ENCODE measurements around the gene CD2BP2. TPM values are rescaled to one million over a fixed set of nuclear protein-coding genes. Genes with fewer than 3 reads are reported as not detected.

CD2BP2 gene
- total and polyA plus RNA-seq, 8 donors = 42.9 to 59.1 (median 52.7) TPM

Other genes starting within 250 kb of the CD2BP2 start
- gene GDPD3, start 241.8 kb downstream of the CD2BP2 start, total RNA-seq = 1 to 10 TPM; 5.6 to 9.0 TPM
- gene GDPD3, start 241.8 kb downstream of the CD2BP2 start, polyA plus RNA-seq (ENCODE audit: insufficient read length in 6 of 6) = 10 to 100 TPM; 11.8 to 20.3 (median 18.2) TPM
- gene MAPK3, start 232.1 kb downstream of the CD2BP2 start, total RNA-seq = 10 to 100 TPM; 70.1 to 95.1 TPM
- 100 to 1,000 TPM in 5 of 6 donors, 10 to 100 TPM in 1; 99.0 to 114 (median 106) TPM for gene MAPK3, start 232.1 kb downstream of the CD2BP2 start, polyA plus RNA-seq (ENCODE audit: insufficient read length in 6 of 6)
- 100 to 1,000 TPM in 1 of 2 donors, 10 to 100 TPM in 1; 29.3 to 172 TPM for gene CORO1A, start 171.7 kb downstream of the CD2BP2 start, total RNA-seq
- 10 to 100 TPM; 16.0 to 24.4 (median 17.9) TPM for gene CORO1A, start 171.7 kb downstream of the CD2BP2 start, polyA plus RNA-seq (ENCODE audit: insufficient read length in 6 of 6)
- 100 to 1,000 TPM in 1 of 2 donors, 10 to 100 TPM in 1; 59.3 to 101 TPM for gene BOLA2B, start 161.6 kb downstream of the CD2BP2 start, total RNA-seq
- 10 to 100 TPM; 12.0 to 30.4 (median 22.3) TPM for gene BOLA2B, start 161.6 kb downstream of the CD2BP2 start, polyA plus RNA-seq (ENCODE audit: insufficient read length in 6 of 6)
- gene SLX1A, start 161.4 kb downstream of the CD2BP2 start, total RNA-seq = 10 to 100 TPM; 21.5 to 25.5 TPM
- 10 to 100 TPM; 20.6 to 31.0 (median 23.1) TPM for gene SLX1A, start 161.4 kb downstream of the CD2BP2 start, polyA plus RNA-seq (ENCODE audit: insufficient read length in 6 of 6)
- gene SULT1A3, start 156.1 kb downstream of the CD2BP2 start, total RNA-seq = 10 to 100 TPM; 19.7 to 29.3 TPM
- 10 to 100 TPM in 4 of 6 donors, 1 to 10 TPM in 2; 6.4 to 13.7 (median 11.4) TPM for gene SULT1A3, start 156.1 kb downstream of the CD2BP2 start, polyA plus RNA-seq (ENCODE audit: insufficient read length in 6 of 6)
- 10 to 100 TPM; 13.6 to 27.0 TPM for gene NPIPB13, start 106.8 kb downstream of the CD2BP2 start, total RNA-seq
- gene NPIPB13, start 106.8 kb downstream of the CD2BP2 start, polyA plus RNA-seq (ENCODE audit: insufficient read length in 6 of 6) = 10 to 100 TPM; 11.0 to 32.6 (median 28.8) TPM
- gene TBC1D10B, start 15.2 kb upstream of the CD2BP2 start, total RNA-seq = 10 to 100 TPM; 32.7 to 43.7 TPM
- 10 to 100 TPM; 29.5 to 39.3 (median 34.4) TPM for gene TBC1D10B, start 15.2 kb upstream of the CD2BP2 start, polyA plus RNA-seq (ENCODE audit: insufficient read length in 6 of 6)
- 1 to 10 TPM in 1 of 2 donors, not detected in 1; 1.6 TPM for gene MYL11, start 19.5 kb upstream of the CD2BP2 start, total RNA-seq
- under 1 TPM in 4 of 6 donors, not detected in 2; 0.27 to 0.87 (median 0.62) TPM for gene MYL11, start 19.5 kb upstream of the CD2BP2 start, polyA plus RNA-seq (ENCODE audit: insufficient read length in 6 of 6)
- 1 to 10 TPM; 2.9 to 6.3 TPM for gene SEPTIN1, start 27.3 kb upstream of the CD2BP2 start, total RNA-seq
- 1 to 10 TPM; 2.5 to 3.6 (median 3.1) TPM for gene SEPTIN1, start 27.3 kb upstream of the CD2BP2 start, polyA plus RNA-seq (ENCODE audit: insufficient read length in 6 of 6)
- gene ZNF48, start 40.1 kb upstream of the CD2BP2 start, total RNA-seq = 1 to 10 TPM; 7.0 TPM
- 10 to 100 TPM in 2 of 6 donors, 1 to 10 TPM in 4; 6.8 to 11.7 (median 9.0) TPM for gene ZNF48, start 40.1 kb upstream of the CD2BP2 start, polyA plus RNA-seq (ENCODE audit: insufficient read length in 6 of 6)
- gene ZNF771, start 52.3 kb upstream of the CD2BP2 start, total RNA-seq = 1 to 10 TPM; 6.0 to 8.5 TPM
- 1 to 10 TPM; 4.0 to 6.4 (median 5.5) TPM for gene ZNF771, start 52.3 kb upstream of the CD2BP2 start, polyA plus RNA-seq (ENCODE audit: insufficient read length in 6 of 6)
- gene DCTPP1, start 74.7 kb upstream of the CD2BP2 start, total RNA-seq = 10 to 100 TPM; 26.2 to 37.4 TPM
- 10 to 100 TPM; 35.5 to 49.3 (median 38.0) TPM for gene DCTPP1, start 74.7 kb upstream of the CD2BP2 start, polyA plus RNA-seq (ENCODE audit: insufficient read length in 6 of 6)
- gene SEPHS2, start 90.6 kb upstream of the CD2BP2 start, total RNA-seq = 10 to 100 TPM; 50.3 to 64.0 TPM
- 10 to 100 TPM; 28.4 to 36.6 (median 31.9) TPM for gene SEPHS2, start 90.6 kb upstream of the CD2BP2 start, polyA plus RNA-seq (ENCODE audit: insufficient read length in 6 of 6)
- gene ITGAL, start 117.4 kb upstream of the CD2BP2 start, total RNA-seq = 10 to 100 TPM; 19.9 to 60.2 TPM
- 1 to 10 TPM; 2.9 to 6.0 (median 5.3) TPM for gene ITGAL, start 117.4 kb upstream of the CD2BP2 start, polyA plus RNA-seq (ENCODE audit: insufficient read length in 6 of 6)
- gene ZNF768, start 171.3 kb upstream of the CD2BP2 start, total RNA-seq = 10 to 100 TPM; 26.1 to 26.4 TPM
- 10 to 100 TPM; 31.6 to 42.2 (median 35.0) TPM for gene ZNF768, start 171.3 kb upstream of the CD2BP2 start, polyA plus RNA-seq (ENCODE audit: insufficient read length in 6 of 6)
- 10 to 100 TPM in 1 of 2 donors, 1 to 10 TPM in 1; 6.6 to 11.8 TPM for gene ZNF747, start 179.6 kb upstream of the CD2BP2 start, total RNA-seq
- gene ZNF747, start 179.6 kb upstream of the CD2BP2 start, polyA plus RNA-seq (ENCODE audit: insufficient read length in 6 of 6) = 1 to 10 TPM; 8.0 to 9.9 (median 9.0) TPM
- 1 to 10 TPM; 7.4 to 9.0 TPM for gene ZNF764, start 203.1 kb upstream of the CD2BP2 start, total RNA-seq
- 10 to 100 TPM; 11.2 to 15.8 (median 12.4) TPM for gene ZNF764, start 203.1 kb upstream of the CD2BP2 start, polyA plus RNA-seq (ENCODE audit: insufficient read length in 6 of 6)
- 10 to 100 TPM; 11.8 to 12.3 TPM for gene ZNF688, start 216.4 kb upstream of the CD2BP2 start, total RNA-seq
- 10 to 100 TPM in 4 of 6 donors, 1 to 10 TPM in 2; 8.9 to 16.4 (median 13.0) TPM for gene ZNF688, start 216.4 kb upstream of the CD2BP2 start, polyA plus RNA-seq (ENCODE audit: insufficient read length in 6 of 6)
- 10 to 100 TPM; 12.9 to 15.6 TPM for gene ZNF785, start 230.4 kb upstream of the CD2BP2 start, total RNA-seq
- gene ZNF785, start 230.4 kb upstream of the CD2BP2 start, polyA plus RNA-seq (ENCODE audit: insufficient read length in 6 of 6) = 10 to 100 TPM; 25.0 to 33.0 (median 30.4) TPM

Data from left lung (tissue), 8 donors.